ENCODE measurements around the gene COX7A2L. TPM values are rescaled to one million over a fixed set of nuclear protein-coding genes. Genes with fewer than 3 reads are reported as not detected.
"Not testable (repeated sequence)": the region's sequence is repeated elsewhere in the genome, so short reads cannot be mapped to it uniquely, and the experiment has no call there.

Gene COX7A2L
- total and polyA plus RNA-seq, 4 donors = 136 to 178 (median 149) TPM

GRCh38 chr2:42359304-42359964 lies 1.6 kb downstream of the COX7A2L start:
- Histone ChIP-seq H3K27me3 (ENCODE audit: control insufficient read depth, insufficient read depth, low read length) (no peaks in the 10 kb centered on the region), H3K4me1 (ENCODE audit: control insufficient read depth, insufficient read depth, low read length) (peaks cover 7% of the 10 kb centered on the region), H3K27ac (ENCODE audit: low read depth, low read length) (no peak overlapping the region), H3K36me3 (ENCODE audit: control insufficient read depth, insufficient read depth, low read length) (no peaks in the 10 kb centered on the region), H3K9me3 (ENCODE audit: control insufficient read depth, insufficient read depth, low read length) (no peaks in the 10 kb centered on the region), H3K4me3 (ENCODE audit: low read depth, low read length) (peak overlapping the region; percentile 97)
- WGBS (ENCODE audit: insufficient coverage) = 67% methylated on average over 6 of the region's 6 CpGs
- DNase-seq (ENCODE audit: low read depth in 4 of 6, low spot score in 6 of 6) = no peak

- Histone ChIP-seq H3K4me3 (ENCODE audit: low read depth, low read length) (no peak overlapping the region), H3K36me3 (ENCODE audit: control insufficient read depth, insufficient read depth, low read length) (peaks cover 6% of the 10 kb centered on the region), H3K27me3 (ENCODE audit: control insufficient read depth, insufficient read depth, low read length) (no peaks in the 10 kb centered on the region), H3K9me3 (ENCODE audit: control insufficient read depth, insufficient read depth, low read length) (no peaks in the 10 kb centered on the region), H3K4me1 (ENCODE audit: control insufficient read depth, insufficient read depth, low read length) (no peaks in the 10 kb centered on the region), H3K27ac (ENCODE audit: low read depth, low read length) (no peak overlapping the region)
- no peak for DNase-seq (ENCODE audit: low read depth in 4 of 6, low spot score in 6 of 6)
- no CpG with 5 or more reads among the region's 5 CpGs for WGBS (ENCODE audit: insufficient coverage)
Observed at GRCh38 chr2:42353792-42354429, 7.1 kb downstream of the COX7A2L start.

DNA sequence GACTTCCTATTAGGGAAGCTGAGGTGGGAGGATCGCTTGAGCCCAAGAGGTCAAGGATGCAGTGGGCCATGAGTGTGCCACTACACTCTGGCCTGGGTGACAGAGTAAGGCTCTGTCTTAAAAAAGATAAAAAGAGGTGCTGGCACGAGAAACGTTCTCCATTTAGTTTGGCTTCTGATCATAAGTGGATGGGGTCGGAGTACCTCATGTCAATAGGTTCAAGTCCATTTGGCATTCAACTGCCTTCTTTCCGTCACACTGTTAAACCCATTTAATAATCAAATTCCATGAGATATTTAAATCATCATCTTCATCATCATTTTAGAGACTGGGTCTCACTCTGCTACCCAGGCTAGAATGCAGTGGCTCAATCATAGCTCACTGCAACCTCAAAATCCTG lies 9.2 kb downstream of the COX7A2L start:
- no peaks in the 10 kb centered on the region for H3K27me3 ChIP-seq (ENCODE audit: control insufficient read depth, insufficient read depth, low read length)
- no peak overlapping the region for H3K27ac ChIP-seq (ENCODE audit: low read depth, low read length)
- H3K36me3 ChIP-seq (ENCODE audit: control insufficient read depth, insufficient read depth, low read length) = peaks cover 8% of the 10 kb centered on the region
- H3K9me3 ChIP-seq (ENCODE audit: control insufficient read depth, insufficient read depth, low read length) = no peaks in the 10 kb centered on the region
- no peak for DNase-seq (ENCODE audit: low read depth in 4 of 6, low spot score in 6 of 6)
- no peak overlapping the region for H3K4me3 ChIP-seq (ENCODE audit: low read depth, low read length)
- 87% methylated on average over 5 of the region's 5 CpGs for WGBS (ENCODE audit: insufficient coverage)
- no peaks in the 10 kb centered on the region for H3K4me1 ChIP-seq (ENCODE audit: control insufficient read depth, insufficient read depth, low read length)

- peaks cover 13% of the 10 kb centered on the region for H3K36me3 ChIP-seq (ENCODE audit: control insufficient read depth, insufficient read depth, low read length)
- 100% methylated on average over 1 of the region's 3 CpGs for WGBS (ENCODE audit: insufficient coverage)
- H3K27ac ChIP-seq (ENCODE audit: low read depth, low read length) = no peak overlapping the region
- no peak for DNase-seq (ENCODE audit: low read depth in 4 of 6, low spot score in 6 of 6)
- no peak overlapping the region for H3K4me3 ChIP-seq (ENCODE audit: low read depth, low read length)
- H3K27me3 ChIP-seq (ENCODE audit: control insufficient read depth, insufficient read depth, low read length) = no peaks in the 10 kb centered on the region
- H3K4me1 ChIP-seq (ENCODE audit: control insufficient read depth, insufficient read depth, low read length) = peaks cover 4% of the 10 kb centered on the region
- H3K9me3 ChIP-seq (ENCODE audit: control insufficient read depth, insufficient read depth, low read length) = no peaks in the 10 kb centered on the region
Observed at GRCh38 chr2:42350434-42351063, 10.5 kb downstream of the COX7A2L start.

GRCh38 chr2:42348113-42348805 lies 12.8 kb downstream of the COX7A2L start:
- Histone ChIP-seq H3K27me3 (ENCODE audit: control insufficient read depth, insufficient read depth, low read length) (no peaks in the 10 kb centered on the region), H3K4me3 (ENCODE audit: low read depth, low read length) (no peak overlapping the region), H3K27ac (ENCODE audit: low read depth, low read length) (no peak overlapping the region), H3K36me3 (ENCODE audit: control insufficient read depth, insufficient read depth, low read length) (peaks cover 18% of the 10 kb centered on the region), H3K9me3 (ENCODE audit: control insufficient read depth, insufficient read depth, low read length) (no peaks in the 10 kb centered on the region), H3K4me1 (ENCODE audit: control insufficient read depth, insufficient read depth, low read length) (peaks cover 4% of the 10 kb centered on the region)
- 100% methylated on average over 2 of the region's 8 CpGs for WGBS (ENCODE audit: insufficient coverage)
- no peak for DNase-seq (ENCODE audit: low read depth in 4 of 6, low spot score in 6 of 6)

GRCh38 chr2:42347518-42347917 lies 13.5 kb downstream of the COX7A2L start:
- H3K4me1 ChIP-seq (ENCODE audit: control insufficient read depth, insufficient read depth, low read length); H3K27me3 ChIP-seq (ENCODE audit: control insufficient read depth, insufficient read depth, low read length); H3K9me3 ChIP-seq (ENCODE audit: control insufficient read depth, insufficient read depth, low read length); H3K27ac ChIP-seq (ENCODE audit: low read depth, low read length); DNase-seq (ENCODE audit: low read depth in 4 of 6, low spot score in 6 of 6); H3K4me3 ChIP-seq (ENCODE audit: low read depth, low read length): not testable (repeated sequence)
- 96% methylated on average over 5 of the region's 12 CpGs for WGBS (ENCODE audit: insufficient coverage)
- peaks cover 24% of the 10 kb centered on the region for H3K36me3 ChIP-seq (ENCODE audit: control insufficient read depth, insufficient read depth, low read length)

DNA sequence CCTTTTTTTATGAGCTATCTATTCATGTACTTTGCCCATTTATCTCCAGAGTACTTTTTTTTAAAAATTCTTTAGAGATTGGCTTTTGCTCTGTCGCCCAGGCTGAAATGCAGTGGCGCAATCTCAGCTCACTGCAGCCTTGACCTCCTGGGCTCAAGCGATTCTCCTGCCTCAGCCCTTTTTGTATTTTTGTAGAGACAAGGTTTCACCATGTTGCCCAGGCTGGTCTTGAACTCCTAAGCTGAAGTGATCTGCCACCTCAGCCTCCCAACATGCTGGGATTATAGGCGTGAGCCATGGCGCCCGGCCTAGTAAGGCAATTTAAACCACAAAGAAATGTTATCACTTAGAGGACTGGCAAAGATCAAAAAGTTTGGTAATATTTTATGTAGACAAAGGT lies 14.2 kb downstream of the COX7A2L start:
- H3K4me3 ChIP-seq (ENCODE audit: low read depth, low read length); DNase-seq (ENCODE audit: low read depth in 4 of 6, low spot score in 6 of 6); H3K9me3 ChIP-seq (ENCODE audit: control insufficient read depth, insufficient read depth, low read length); H3K27ac ChIP-seq (ENCODE audit: low read depth, low read length); H3K27me3 ChIP-seq (ENCODE audit: control insufficient read depth, insufficient read depth, low read length): not testable (repeated sequence)
- Histone ChIP-seq H3K4me1 (ENCODE audit: control insufficient read depth, insufficient read depth, low read length) (peaks cover 15% of the 10 kb centered on the region), H3K36me3 (ENCODE audit: control insufficient read depth, insufficient read depth, low read length) (peaks cover 24% of the 10 kb centered on the region)
- 98% methylated on average over 3 of the region's 6 CpGs for WGBS (ENCODE audit: insufficient coverage)

DNA sequence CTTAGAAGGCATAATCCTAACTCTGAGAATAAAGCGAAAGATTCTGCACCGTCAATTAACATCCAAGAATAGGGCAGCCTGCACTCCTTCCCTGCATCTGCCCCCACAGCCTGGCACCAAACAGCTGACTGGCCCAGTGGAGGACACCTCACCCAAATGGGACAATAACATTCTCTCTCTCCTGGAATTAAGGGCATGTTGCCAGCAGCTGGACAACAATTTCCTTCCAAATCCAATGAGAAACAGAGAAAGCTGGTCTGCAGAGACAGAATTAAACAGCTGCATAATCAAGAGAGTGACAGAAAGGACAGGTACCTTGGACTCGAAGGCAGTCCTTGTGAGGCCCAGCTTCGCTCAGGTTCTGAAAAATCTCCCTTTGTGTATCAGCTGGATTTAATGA lies 15.0 kb downstream of the COX7A2L start:
- no peaks in the 10 kb centered on the region for H3K27me3 ChIP-seq (ENCODE audit: control insufficient read depth, insufficient read depth, low read length)
- peaks cover 23% of the 10 kb centered on the region for H3K36me3 ChIP-seq (ENCODE audit: control insufficient read depth, insufficient read depth, low read length)
- H3K4me3 ChIP-seq (ENCODE audit: low read depth, low read length) = no peak overlapping the region
- no peak for DNase-seq (ENCODE audit: low read depth in 4 of 6, low spot score in 6 of 6)
- no peak overlapping the region for H3K27ac ChIP-seq (ENCODE audit: low read depth, low read length)
- WGBS (ENCODE audit: insufficient coverage) = 90% methylated on average over 3 of the region's 4 CpGs
- no peaks in the 10 kb centered on the region for H3K9me3 ChIP-seq (ENCODE audit: control insufficient read depth, insufficient read depth, low read length)
- peaks cover 22% of the 10 kb centered on the region for H3K4me1 ChIP-seq (ENCODE audit: control insufficient read depth, insufficient read depth, low read length)

DNA sequence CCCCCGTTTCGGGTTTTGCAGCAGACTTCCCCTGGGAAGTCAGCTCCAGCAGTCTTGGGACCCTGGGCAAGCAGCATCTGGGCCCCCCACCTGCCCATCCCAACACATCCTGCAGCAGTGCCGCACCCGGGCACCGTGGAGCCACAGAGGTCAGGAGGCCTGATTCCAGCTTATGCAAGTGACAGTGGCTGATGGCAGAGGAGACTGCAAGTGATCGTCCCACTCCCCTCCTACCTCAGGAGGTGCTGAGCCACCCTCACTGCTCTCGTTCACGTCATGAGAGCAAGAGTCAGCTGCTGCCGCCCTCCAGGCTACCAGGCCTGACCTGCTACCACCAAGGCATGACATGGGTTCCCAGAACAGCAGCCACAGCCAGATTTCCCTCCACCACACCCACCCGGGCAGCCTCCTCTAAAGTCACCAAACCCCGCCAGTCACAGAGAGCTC lies 18.2 kb downstream of the COX7A2L start:
- WGBS (ENCODE audit: insufficient coverage) = 81% methylated on average over 7 of the region's 11 CpGs
- H3K27me3 ChIP-seq (ENCODE audit: control insufficient read depth, insufficient read depth, low read length) = no peaks in the 10 kb centered on the region
- no peaks in the 10 kb centered on the region for H3K9me3 ChIP-seq (ENCODE audit: control insufficient read depth, insufficient read depth, low read length)
- DNase-seq (ENCODE audit: low read depth in 4 of 6, low spot score in 6 of 6) = no peak
- H3K4me1 ChIP-seq (ENCODE audit: control insufficient read depth, insufficient read depth, low read length) = peaks cover 27% of the 10 kb centered on the region
- no peak overlapping the region for H3K27ac ChIP-seq (ENCODE audit: low read depth, low read length)
- H3K4me3 ChIP-seq (ENCODE audit: low read depth, low read length) = no peak overlapping the region
- H3K36me3 ChIP-seq (ENCODE audit: control insufficient read depth, insufficient read depth, low read length) = peaks cover 49% of the 10 kb centered on the region
